Mammary epithelial cell (primary cell): ENCODE data around the gene TACC2.

ENCODE experiments used
- EZH2 ChIP-seq: IDR thresholded peaks from 2 replicates; pipeline ENCODE4 v1.6.1; 2012; ENCODE audit warnings: low read length, inconsistent platforms, borderline replicate concordance
- TF ChIP-seq, protein P1 (sequence below), 2 donors: IDR thresholded peaks in 1 of 2; conservative IDR thresholded peaks in 1 of 2; 2 replicates each; pipeline ENCODE4 v1.5.1; 2011 to 2012; ENCODE audit warnings: inconsistent platforms in 2 of 2, low read length in 2 of 2, mild to moderate bottlenecking in 2 of 2, control low read depth in 1 of 2, low read depth in 1 of 2; ENCODE audit not compliant: insufficient read depth in 1 of 2; ENCODE audit errors: extremely low read depth in 1 of 2

- TF ChIP-seq, protein P1, sequence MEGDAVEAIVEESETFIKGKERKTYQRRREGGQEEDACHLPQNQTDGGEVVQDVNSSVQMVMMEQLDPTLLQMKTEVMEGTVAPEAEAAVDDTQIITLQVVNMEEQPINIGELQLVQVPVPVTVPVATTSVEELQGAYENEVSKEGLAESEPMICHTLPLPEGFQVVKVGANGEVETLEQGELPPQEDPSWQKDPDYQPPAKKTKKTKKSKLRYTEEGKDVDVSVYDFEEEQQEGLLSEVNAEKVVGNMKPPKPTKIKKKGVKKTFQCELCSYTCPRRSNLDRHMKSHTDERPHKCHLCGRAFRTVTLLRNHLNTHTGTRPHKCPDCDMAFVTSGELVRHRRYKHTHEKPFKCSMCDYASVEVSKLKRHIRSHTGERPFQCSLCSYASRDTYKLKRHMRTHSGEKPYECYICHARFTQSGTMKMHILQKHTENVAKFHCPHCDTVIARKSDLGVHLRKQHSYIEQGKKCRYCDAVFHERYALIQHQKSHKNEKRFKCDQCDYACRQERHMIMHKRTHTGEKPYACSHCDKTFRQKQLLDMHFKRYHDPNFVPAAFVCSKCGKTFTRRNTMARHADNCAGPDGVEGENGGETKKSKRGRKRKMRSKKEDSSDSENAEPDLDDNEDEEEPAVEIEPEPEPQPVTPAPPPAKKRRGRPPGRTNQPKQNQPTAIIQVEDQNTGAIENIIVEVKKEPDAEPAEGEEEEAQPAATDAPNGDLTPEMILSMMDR (conservative IDR thresholded peaks at IDR 0.05 in 1 of 2, IDR thresholded peaks at IDR 0.05 in 1 of 2; ENCODE audit: extremely low read depth in 1 of 2, insufficient read depth in 1 of 2, low read depth in 1 of 2, low read length in 2 of 2) = no peak
- no peak for TF ChIP-seq EZH2
Observed at GRCh38 chr10:122124808-122125207, 135.8 kb downstream of the TACC2 start.
